HG02885 (cell line): Measurements from ENCODE around the gene VAV2.
"Not testable (repeated sequence)": the region's sequence is repeated elsewhere in the genome, so short reads cannot be mapped to it uniquely, and the experiment has no call there.

Experiments used
- ATAC-seq: cut with Tn5 transposase; IDR thresholded peaks from one replicate; pipeline ENCODE4 v1.9.1; 2021; ENCODE audit warnings: mild to moderate bottlenecking; ENCODE audit not compliant: unreplicated experiment, poor library complexity

Gene VAV2

GRCh38 chr9:133896007-133896406, 96.1 kb downstream of the VAV2 start:
- not testable (repeated sequence) for ATAC-seq

- no peak for ATAC-seq
Measured at GRCh38 chr9:133895335-133895734, 96.8 kb downstream of the VAV2 start.

- no peak for ATAC-seq
Measured at GRCh38 chr9:133894377-133895321, 97.5 kb downstream of the VAV2 start.

- ATAC-seq = no peak
Measured at GRCh38 chr9:133893191-133893994, 98.7 kb downstream of the VAV2 start.

- no peak for ATAC-seq
Measured at GRCh38 chr9:133892193-133892920, 99.8 kb downstream of the VAV2 start.

GRCh38 chr9:133891741-133892140, 100.4 kb downstream of the VAV2 start:
- no peak for ATAC-seq

- ATAC-seq = no peak
Measured at GRCh38 chr9:133890583-133890982, 101.5 kb downstream of the VAV2 start.

- no peak for ATAC-seq
Measured at GRCh38 chr9:133889584-133890301, 102.4 kb downstream of the VAV2 start.

GRCh38 chr9:133888809-133889491, 103.2 kb downstream of the VAV2 start:
- no peak for ATAC-seq

GRCh38 chr9:133888048-133888808, 103.9 kb downstream of the VAV2 start:
- ATAC-seq = no peak

- no peak for ATAC-seq
Measured at GRCh38 chr9:133887540-133888047, 104.5 kb downstream of the VAV2 start.

GRCh38 chr9:133886563-133887501, 105.3 kb downstream of the VAV2 start:
- ATAC-seq = no peak

GRCh38 chr9:133884907-133885744, 107.0 kb downstream of the VAV2 start:
- ATAC-seq = no peak

- no peak for ATAC-seq
Measured at GRCh38 chr9:133882849-133883755, 109.0 kb downstream of the VAV2 start.

- ATAC-seq = no peak
Measured at GRCh38 chr9:133881671-133882381, 110.3 kb downstream of the VAV2 start.
